Neural crest cell (in vitro differentiated cells): ENCODE results near the gene APLNR. TPM values are rescaled to one million over a fixed set of nuclear protein-coding genes. Genes with fewer than 3 reads are reported as not detected.
A peak's percentile ranks its signal among the peaks of the same experiment; 100 is the strongest.

Source experiments
- DNase-seq: peaks from one replicate; pipeline ENCODE4 v3.0.0; 2021; ENCODE audit warnings: low read depth, mixed read lengths, low spot score
- H3K27ac Mint-ChIP-seq: one replicate; pipeline ENCODE4 v1.8.0; 2021; ENCODE audit warnings: mild to moderate bottlenecking, mixed read lengths; ENCODE audit not compliant: unreplicated experiment
- H3K27me3 Mint-ChIP-seq: 2 replicates; pipeline ENCODE4 v1.8.0; 2021; ENCODE audit warnings: low read depth, mild to moderate bottlenecking, mixed read lengths
- H3K36me3 Mint-ChIP-seq: 2 replicates; pipeline ENCODE4 v1.8.0; 2021; ENCODE audit warnings: low read depth, mild to moderate bottlenecking, mixed read lengths
- H3K4me1 Mint-ChIP-seq: 2 replicates; pipeline ENCODE4 v1.8.0; 2021; ENCODE audit warnings: mixed read lengths
- H3K4me3 Mint-ChIP-seq: one replicate; pipeline ENCODE4 v1.8.0; 2021; ENCODE audit warnings: mild to moderate bottlenecking, mixed read lengths
- H3K9me3 Mint-ChIP-seq: 2 replicates; pipeline ENCODE4 v1.8.0; 2021; ENCODE audit warnings: mixed read lengths
- total RNA-seq: library from RNA; stranded (reverse); gene quantifications from 2 replicates; pipeline ENCODE4 v1.2.1, GENCODE V29; 2021
- TF ChIP-seq, protein P1 (sequence below): fragments of 200-600 bp; sonication (generic); conservative IDR thresholded peaks from 2 replicates; pipeline ENCODE4 v1.5.0; 2021; ENCODE audit warnings: antibody characterized with exemption, mild to moderate bottlenecking

Gene APLNR
- total RNA-seq, 1 donor from 2014 or later: 3.9 TPM

DNA sequence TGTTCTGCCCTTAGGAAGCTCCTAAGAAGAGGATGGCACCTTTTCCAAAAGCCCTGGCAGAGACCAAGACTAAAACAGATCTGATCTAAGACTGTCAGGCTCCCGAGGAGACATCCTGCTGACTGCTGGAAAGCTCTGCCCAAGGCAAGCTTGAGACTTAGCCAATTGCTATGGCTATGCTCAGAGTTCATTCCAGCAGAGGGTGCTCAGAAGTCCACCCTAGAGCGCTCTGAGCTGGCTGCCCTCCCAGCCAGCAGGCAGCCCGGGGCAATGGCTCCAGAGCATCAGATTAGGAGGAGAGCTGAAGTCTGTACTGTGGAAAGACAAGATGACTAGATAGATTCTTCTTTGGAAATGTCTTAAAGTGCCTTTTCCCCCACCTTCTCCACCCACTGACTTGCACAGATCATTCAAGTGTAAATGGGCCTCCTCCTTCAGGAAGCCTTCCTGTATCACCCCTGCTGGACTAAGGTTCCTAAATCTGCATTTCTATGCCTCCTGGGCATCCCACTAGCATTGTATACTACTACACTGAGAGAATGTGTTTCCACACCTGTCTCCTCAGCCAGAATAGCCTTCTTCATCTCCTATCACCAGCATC, 31.9 kb downstream of the APLNR start:
- H3K4me1 Mint-ChIP-seq: peaks cover 44% of the 10 kb centered on the region
- no peak overlapping the region for H3K4me3 Mint-ChIP-seq
- H3K9me3 Mint-ChIP-seq: peaks cover 3% of the 10 kb centered on the region
- no peaks in the 10 kb centered on the region for H3K27me3 Mint-ChIP-seq
- H3K27ac Mint-ChIP-seq: peak overlapping the region; percentile 69
- no peak for DNase-seq
- TF ChIP-seq, protein P1, sequence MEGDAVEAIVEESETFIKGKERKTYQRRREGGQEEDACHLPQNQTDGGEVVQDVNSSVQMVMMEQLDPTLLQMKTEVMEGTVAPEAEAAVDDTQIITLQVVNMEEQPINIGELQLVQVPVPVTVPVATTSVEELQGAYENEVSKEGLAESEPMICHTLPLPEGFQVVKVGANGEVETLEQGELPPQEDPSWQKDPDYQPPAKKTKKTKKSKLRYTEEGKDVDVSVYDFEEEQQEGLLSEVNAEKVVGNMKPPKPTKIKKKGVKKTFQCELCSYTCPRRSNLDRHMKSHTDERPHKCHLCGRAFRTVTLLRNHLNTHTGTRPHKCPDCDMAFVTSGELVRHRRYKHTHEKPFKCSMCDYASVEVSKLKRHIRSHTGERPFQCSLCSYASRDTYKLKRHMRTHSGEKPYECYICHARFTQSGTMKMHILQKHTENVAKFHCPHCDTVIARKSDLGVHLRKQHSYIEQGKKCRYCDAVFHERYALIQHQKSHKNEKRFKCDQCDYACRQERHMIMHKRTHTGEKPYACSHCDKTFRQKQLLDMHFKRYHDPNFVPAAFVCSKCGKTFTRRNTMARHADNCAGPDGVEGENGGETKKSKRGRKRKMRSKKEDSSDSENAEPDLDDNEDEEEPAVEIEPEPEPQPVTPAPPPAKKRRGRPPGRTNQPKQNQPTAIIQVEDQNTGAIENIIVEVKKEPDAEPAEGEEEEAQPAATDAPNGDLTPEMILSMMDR: no peak
- H3K36me3 Mint-ChIP-seq: no peaks in the 10 kb centered on the region

DNA sequence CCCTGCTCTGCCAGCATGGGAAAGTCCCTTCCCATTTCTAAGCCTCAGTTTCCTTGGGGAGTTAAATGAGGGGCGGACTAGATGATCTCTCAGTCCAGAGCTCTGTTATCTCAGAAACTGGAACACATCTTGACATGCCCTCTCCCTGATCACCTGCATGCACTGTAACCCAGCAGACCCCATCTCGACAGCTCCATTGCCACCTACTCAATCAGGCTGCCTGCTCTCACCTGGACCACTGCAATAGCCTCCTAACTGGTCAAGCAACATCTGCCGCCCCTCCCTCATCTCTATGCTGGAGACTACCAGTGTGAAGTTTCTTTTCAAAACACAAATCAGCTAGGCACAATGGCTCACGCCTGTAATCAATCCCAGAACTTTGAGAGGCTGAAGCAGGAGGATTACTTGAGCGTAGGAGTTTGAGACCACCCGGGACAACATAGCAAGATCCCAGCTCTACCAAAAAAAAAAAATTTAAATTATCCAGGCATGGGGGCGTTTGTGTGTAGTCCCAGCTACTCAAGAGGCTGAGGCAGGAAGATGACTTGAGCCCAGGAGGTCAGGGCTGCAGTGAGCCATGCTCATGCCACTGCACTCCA, 33.1 kb downstream of the APLNR start:
- Mint-ChIP-seq H3K27me3 (no peaks in the 10 kb centered on the region), H3K4me1 (peaks cover 44% of the 10 kb centered on the region), H3K36me3 (no peaks in the 10 kb centered on the region), H3K9me3 (peaks cover 3% of the 10 kb centered on the region), H3K27ac (no peak overlapping the region), H3K4me3 (no peak overlapping the region)
- no peak for DNase-seq
- TF ChIP-seq, protein P1: no peak

DNA sequence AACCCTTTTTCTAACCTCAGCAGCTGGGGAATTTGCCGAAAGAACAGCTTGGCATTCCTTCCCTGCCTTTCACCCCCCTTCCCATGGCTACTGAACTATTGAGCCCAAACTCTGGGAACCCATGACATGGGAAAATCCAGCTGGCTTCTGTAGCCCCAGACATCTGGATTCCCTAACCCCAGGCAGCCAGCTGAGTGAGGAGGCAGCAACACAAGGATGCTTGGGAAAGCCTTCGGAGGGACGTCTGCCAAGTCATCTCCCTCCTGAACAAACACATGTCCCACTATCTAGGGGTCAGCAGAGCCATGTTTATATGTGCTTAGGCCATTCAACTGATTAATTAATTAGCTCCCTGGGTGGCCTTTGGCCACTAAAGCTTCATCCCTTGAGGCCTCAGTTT, 33.7 kb downstream of the APLNR start:
- H3K36me3 Mint-ChIP-seq: no peaks in the 10 kb centered on the region
- H3K4me3 Mint-ChIP-seq: no peak overlapping the region
- no peaks in the 10 kb centered on the region for H3K27me3 Mint-ChIP-seq
- DNase-seq: no peak
- H3K9me3 Mint-ChIP-seq: peaks cover 3% of the 10 kb centered on the region
- TF ChIP-seq, protein P1: no peak
- H3K27ac Mint-ChIP-seq: no peak overlapping the region
- peaks cover 39% of the 10 kb centered on the region for H3K4me1 Mint-ChIP-seq

DNA sequence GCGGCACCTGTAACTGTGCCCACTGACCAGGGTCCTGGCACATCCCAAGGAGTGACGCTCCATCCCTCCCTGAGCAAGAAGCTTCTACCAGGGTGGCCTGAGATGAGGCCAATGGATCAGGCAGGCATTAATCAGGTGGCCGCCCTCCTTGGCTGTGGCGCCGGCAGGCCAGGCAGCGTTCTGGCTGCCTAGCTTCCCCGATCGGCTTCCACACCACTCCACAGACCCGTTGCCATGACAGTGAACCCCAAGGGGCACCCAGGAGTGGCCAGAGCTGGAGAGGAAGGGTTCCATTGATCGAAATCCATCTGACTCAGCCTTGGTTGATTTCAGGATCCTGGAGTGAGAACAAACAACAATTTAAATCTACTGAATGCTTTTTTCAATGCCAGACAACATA, 34.8 kb downstream of the APLNR start:
- no peaks in the 10 kb centered on the region for H3K36me3 Mint-ChIP-seq
- H3K4me3 Mint-ChIP-seq: no peak overlapping the region
- H3K27me3 Mint-ChIP-seq: no peaks in the 10 kb centered on the region

DNA sequence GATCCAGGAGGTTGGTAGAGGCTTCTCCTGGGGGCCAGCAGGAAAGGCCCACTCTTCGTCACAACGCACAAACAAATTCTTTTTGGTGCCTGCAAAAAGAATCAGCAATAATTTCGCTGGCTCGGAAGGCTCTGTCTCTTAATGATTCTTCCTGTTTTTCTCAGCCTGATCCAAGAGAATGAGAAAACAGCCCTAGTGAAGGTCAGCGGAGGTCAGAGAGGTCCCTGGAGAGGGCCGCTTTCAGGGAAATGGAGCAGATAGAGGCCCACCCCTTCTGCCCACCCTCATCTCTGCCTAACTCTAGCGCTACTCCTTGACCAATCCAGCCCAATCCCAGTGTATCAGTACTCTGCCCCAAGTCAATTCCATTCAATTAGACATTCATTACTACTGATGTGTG, 36.1 kb downstream of the APLNR start:
- Mint-ChIP-seq H3K4me1 (peaks cover 24% of the 10 kb centered on the region), H3K27me3 (no peaks in the 10 kb centered on the region), H3K27ac (no peak overlapping the region)

More for the DNA sequence above, 34.8 kb downstream of the APLNR start:
- DNase-seq: no peak
- Mint-ChIP-seq H3K4me1 (peaks cover 29% of the 10 kb centered on the region), H3K9me3 (peaks cover 3% of the 10 kb centered on the region), H3K27ac (peak overlapping the region; percentile 60)
- TF ChIP-seq, protein P1: no peak

More for the DNA sequence above, 36.1 kb downstream of the APLNR start:
- H3K4me3 Mint-ChIP-seq: no peak overlapping the region
- no peak for DNase-seq
- TF ChIP-seq, protein P1: no peak
- no peaks in the 10 kb centered on the region for H3K9me3 Mint-ChIP-seq
- H3K36me3 Mint-ChIP-seq: no peaks in the 10 kb centered on the region
